NCI-H2029 treated with DMSO at 0.1 percent for 48 hours (cell line): Measurements from ENCODE around the gene TST.
A peak's percentile ranks its signal among the peaks of the same experiment; 100 is the strongest.

Experiments used
- DNase-seq: peaks from one replicate; lab custom pipeline; 2025; lab: John Stamatoyannopoulos, UW

The TST gene

GRCh38 chr22:37019309-37020191 lies at the start of gene TST, which contains the start of gene MPST:
TSS of gene TST (minus strand) at chr22:37019447. CDS start at chr22:37018732, 715 bp downstream.
TSS of gene MPST (plus strand) at chr22:37019742. CDS start at chr22:37019837, 95 bp downstream.
- no peak for DNase-seq

- DNase-seq: no peak
Observed at GRCh38 chr22:37068859-37069258, 49.6 kb upstream of the TST start.

GRCh38 chr22:37067428-37067827 lies 48.2 kb upstream of the TST start:
- no peak for DNase-seq

GRCh38 chr22:37065961-37066360 lies 46.7 kb upstream of the TST start:
- no peak for DNase-seq

GRCh38 chr22:37065180-37065579 lies 45.9 kb upstream of the TST start:
- DNase-seq: no peak

GRCh38 chr22:37064553-37064952 lies 45.3 kb upstream of the TST start:
- DNase-seq: no peak

GRCh38 chr22:37063431-37064420 lies 44.5 kb upstream of the TST start:
- DNase-seq: peak; percentile 21

- no peak for DNase-seq
Observed at GRCh38 chr22:37062702-37063381, 43.6 kb upstream of the TST start.

- DNase-seq: no peak
Observed at GRCh38 chr22:37062376-37062675, 43.1 kb upstream of the TST start.

GRCh38 chr22:37061611-37062375 lies 42.5 kb upstream of the TST start:
- no peak for DNase-seq

GRCh38 chr22:37060801-37061610 lies 41.8 kb upstream of the TST start:
- DNase-seq: no peak

- no peak for DNase-seq
Observed at GRCh38 chr22:37059876-37060449, 40.7 kb upstream of the TST start.

- no peak for DNase-seq
Observed at GRCh38 chr22:37058917-37059701, 39.9 kb upstream of the TST start.

GRCh38 chr22:37057796-37058510 lies 38.7 kb upstream of the TST start:
- no peak for DNase-seq

- DNase-seq: no peak
Observed at GRCh38 chr22:37057226-37057625, 38.0 kb upstream of the TST start.

GRCh38 chr22:37056246-37056645 lies 37.0 kb upstream of the TST start:
- DNase-seq: no peak

GRCh38 chr22:37054600-37055365 lies 35.5 kb upstream of the TST start:
- no peak for DNase-seq

GRCh38 chr22:37054056-37054395 lies 34.8 kb upstream of the TST start:
- no peak for DNase-seq
